MM.1S (cell line): ENCODE results near the gene GRK3.

Experiments
- DNase-seq: peaks from one replicate; pipeline ENCODE4 v3.0.0-alpha.2; 2015
- H2AFZ ChIP-seq: fragments of 300-600 bp; sonication (generic); 2 replicates; pipeline ENCODE4 v1.6.0; 2016; ENCODE audit warnings: antibody characterized with exemption, low read length
- H3F3A ChIP-seq: fragments of 300-600 bp; sonication (generic); 2 replicates; pipeline ENCODE4 v1.6.1; 2016; ENCODE audit warnings: mild to moderate bottlenecking, antibody characterized with exemption, low read length, moderate library complexity, mixed read lengths; ENCODE audit not compliant: insufficient read depth
- H3K27ac ChIP-seq: fragments of 300-600 bp; sonication (generic); 2 replicates; pipeline ENCODE4 v1.5.1; 2016; ENCODE audit warnings: mild to moderate bottlenecking, low read length
- H3K27me3 ChIP-seq: fragments of 300-600 bp; sonication (generic); replicated peaks from 2 replicates; pipeline ENCODE4 v1.6.0; 2016; ENCODE audit warnings: low read length; ENCODE audit not compliant: insufficient read depth
- H3K36me3 ChIP-seq: fragments of 300-600 bp; sonication (generic); replicated peaks from 2 replicates; pipeline ENCODE4 v1.6.1; 2016; ENCODE audit warnings: mild to moderate bottlenecking, low read length, mixed read lengths; ENCODE audit not compliant: insufficient read depth
- H3K4me1 ChIP-seq: fragments of 300-600 bp; sonication (generic); 2 replicates; pipeline ENCODE4 v1.6.1; 2016; ENCODE audit warnings: low read length, mixed read lengths
- H3K4me2 ChIP-seq: fragments of 300-600 bp; sonication (generic); 2 replicates; pipeline ENCODE4 v1.6.0; 2016; ENCODE audit warnings: low read depth, low read length
- H3K4me3 ChIP-seq: fragments of 300-600 bp; sonication (generic); 2 replicates; pipeline ENCODE4 v1.5.1; 2016; ENCODE audit warnings: low read length, mixed read lengths
- H3K79me2 ChIP-seq: fragments of 300-600 bp; sonication (generic); 2 replicates; pipeline ENCODE4 v1.6.1; 2016; ENCODE audit warnings: mixed run types, low read length, mixed read lengths
- H3K9ac ChIP-seq: fragments of 300-600 bp; sonication (generic); 2 replicates; pipeline ENCODE4 v1.6.1; 2016; ENCODE audit warnings: low read length, mixed read lengths
- H3K9me2 ChIP-seq: fragments of 300-600 bp; sonication (generic); replicated peaks from 2 replicates; pipeline ENCODE4 v1.6.1; 2016; ENCODE audit warnings: mild to moderate bottlenecking, low read length, mixed read lengths; ENCODE audit not compliant: insufficient read depth
- H3K9me3 ChIP-seq: fragments of 300-600 bp; sonication (generic); replicated peaks from 2 replicates; pipeline ENCODE4 v1.6.1; 2016; ENCODE audit warnings: mild to moderate bottlenecking, low read length, mixed read lengths; ENCODE audit not compliant: insufficient read depth
- H4K20me1 ChIP-seq: fragments of 300-600 bp; sonication (generic); 2 replicates; pipeline ENCODE4 v1.6.1; 2016; ENCODE audit warnings: mild to moderate bottlenecking, low read length, moderate library complexity, mixed read lengths; ENCODE audit not compliant: insufficient read depth
- CTCF ChIP-seq: fragments of 300-600 bp; sonication (generic); IDR thresholded peaks from 2 replicates; pipeline ENCODE4 v1.5.1; 2016; ENCODE audit warnings: antibody characterized with exemption, low read length, mixed read lengths
- EZH2 ChIP-seq: fragments of 300-600 bp; sonication (generic); optimal IDR thresholded peaks from 2 replicates; pipeline ENCODE3; 2017; ENCODE audit warnings: low read depth, mild to moderate bottlenecking, antibody characterized with exemption, low read length, mixed read lengths
- EZH2phosphoT487 ChIP-seq: fragments of 300-600 bp; sonication (generic); IDR thresholded peaks from 2 replicates; pipeline ENCODE4 v1.6.1; 2018; ENCODE audit warnings: antibody characterized with exemption, low read length

GRK3 gene

GRCh38 chr22:25766418-25766817, 201.9 kb downstream of the GRK3 start:
- Histone ChIP-seq H3K4me3 (no peak overlapping the region), H4K20me1 (no peaks in the 10 kb centered on the region), H3K79me2 (no peaks in the 10 kb centered on the region), H3K27me3 (peaks cover 51% of the 10 kb centered on the region), H2AFZ (no peak overlapping the region), H3K4me1 (no peaks in the 10 kb centered on the region), H3K4me2 (no peak overlapping the region), H3K9me2 (no peaks in the 10 kb centered on the region), H3K9me3 (no peaks in the 10 kb centered on the region), H3K27ac (no peak overlapping the region), H3K9ac (no peak overlapping the region), H3F3A (no peaks in the 10 kb centered on the region), H3K36me3 (no peaks in the 10 kb centered on the region)
- TF ChIP-seq CTCF, result no peak
- no peak for TF ChIP-seq EZH2phosphoT487
- no peak for TF ChIP-seq EZH2
- DNase-seq, result no peak

GRCh38 chr22:25770333-25770732, 205.9 kb downstream of the GRK3 start:
- Histone ChIP-seq H3K27me3 (peaks cover 65% of the 10 kb centered on the region), H3K9ac (no peak overlapping the region), H3K9me3 (no peaks in the 10 kb centered on the region), H3K4me3 (no peak overlapping the region), H2AFZ (no peak overlapping the region), H4K20me1 (no peaks in the 10 kb centered on the region), H3K27ac (no peak overlapping the region), H3K9me2 (no peaks in the 10 kb centered on the region), H3K36me3 (no peaks in the 10 kb centered on the region), H3K79me2 (no peaks in the 10 kb centered on the region), H3F3A (no peaks in the 10 kb centered on the region), H3K4me1 (no peaks in the 10 kb centered on the region), H3K4me2 (no peak overlapping the region)
- no peak for DNase-seq
- TF ChIP-seq EZH2 (no peak), EZH2phosphoT487 (no peak), CTCF (no peak)

- no peaks in the 10 kb centered on the region for H3K36me3 ChIP-seq
- no peaks in the 10 kb centered on the region for H3F3A ChIP-seq
- no peaks in the 10 kb centered on the region for H3K9me2 ChIP-seq
- no peaks in the 10 kb centered on the region for H4K20me1 ChIP-seq
- H3K9ac ChIP-seq, result no peak overlapping the region
- H3K79me2 ChIP-seq, result no peaks in the 10 kb centered on the region
- no peak overlapping the region for H3K4me2 ChIP-seq
- no peaks in the 10 kb centered on the region for H3K4me1 ChIP-seq
- no peak overlapping the region for H2AFZ ChIP-seq
- no peak overlapping the region for H3K27ac ChIP-seq
- H3K9me3 ChIP-seq, result no peaks in the 10 kb centered on the region
- no peak for TF ChIP-seq CTCF
- TF ChIP-seq EZH2, result no peak
- no peak for TF ChIP-seq EZH2phosphoT487
- no peak for DNase-seq
- H3K27me3 ChIP-seq, result peaks cover 59% of the 10 kb centered on the region
- H3K4me3 ChIP-seq, result no peak overlapping the region
Observed at GRCh38 chr22:25772288-25772687, 207.8 kb downstream of the GRK3 start.
